IPS-NIHi7 (cell line): ENCODE data around the gene OSBPL3.
"Not testable (repeated sequence)": the region's sequence is repeated elsewhere in the genome, so short reads cannot be mapped to it uniquely, and the experiment has no call there.

ENCODE experiments used
- DNase-seq: peaks from one replicate; pipeline ENCODE4 v3.0.0; 2012; ENCODE audit warnings: mixed read lengths; ENCODE audit errors: extremely low spot score

The OSBPL3 gene

GRCh38 chr7:24979863-24980533, at the start of gene OSBPL3:
TSS of gene OSBPL3 (minus strand) at chr7:24980178. CDS start at chr7:24892472, 87,706 bp downstream.
- peak; percentile 95 for DNase-seq

GRCh38 chr7:25029075-25029474, 49.1 kb upstream of the OSBPL3 start:
- DNase-seq = no peak

GRCh38 chr7:25028370-25029021, 48.5 kb upstream of the OSBPL3 start:
- DNase-seq = no peak

GRCh38 chr7:25026156-25026555, 46.2 kb upstream of the OSBPL3 start:
- DNase-seq = peak; percentile 71

GRCh38 chr7:25025218-25025671, 45.3 kb upstream of the OSBPL3 start:
- DNase-seq = no peak

- DNase-seq = no peak
Observed at GRCh38 chr7:25024066-25024465, 44.1 kb upstream of the OSBPL3 start.

- not testable (repeated sequence) for DNase-seq
Observed at GRCh38 chr7:25017671-25018070, 37.7 kb upstream of the OSBPL3 start.

GRCh38 chr7:25014756-25015155, 34.8 kb upstream of the OSBPL3 start:
- no peak for DNase-seq

GRCh38 chr7:25012710-25013109, 32.7 kb upstream of the OSBPL3 start:
- not testable (repeated sequence) for DNase-seq

GRCh38 chr7:25012254-25012653, 32.3 kb upstream of the OSBPL3 start:
- DNase-seq = no peak

- DNase-seq = no peak
Observed at GRCh38 chr7:25009257-25009656, 29.3 kb upstream of the OSBPL3 start.

- DNase-seq = no peak
Observed at GRCh38 chr7:25007668-25008067, 27.7 kb upstream of the OSBPL3 start.

GRCh38 chr7:25006276-25006675, 26.3 kb upstream of the OSBPL3 start:
- DNase-seq = no peak

GRCh38 chr7:25005658-25006057, 25.7 kb upstream of the OSBPL3 start:
- DNase-seq = no peak

- DNase-seq = no peak
Observed at GRCh38 chr7:25002786-25003185, 22.8 kb upstream of the OSBPL3 start.

GRCh38 chr7:24995466-24995865, 15.5 kb upstream of the OSBPL3 start:
- no peak for DNase-seq

GRCh38 chr7:24992314-24992713, 12.3 kb upstream of the OSBPL3 start:
- no peak for DNase-seq

GRCh38 chr7:24991353-24991752, 11.4 kb upstream of the OSBPL3 start:
- DNase-seq = no peak

- no peak for DNase-seq
Observed at GRCh38 chr7:24987331-24987842, 7.4 kb upstream of the OSBPL3 start.

GRCh38 chr7:24982917-24983316, 2.9 kb upstream of the OSBPL3 start:
- DNase-seq = no peak

GRCh38 chr7:24981171-24981951, 1.4 kb upstream of the OSBPL3 start:
- DNase-seq = no peak

GRCh38 chr7:24980534-24981170, 674 bp upstream of the OSBPL3 start:
- DNase-seq = no peak
